Thyroid gland (tissue), 4 donors: Measurements from ENCODE around the gene SOWAHD.

Experiments
- POLR2A ChIP-seq, 2 donors: fragments of 450-650 bp; IDR thresholded peaks; one replicate each; pipeline ENCODE4 v1.6.1; 2017; ENCODE audit warnings: antibody characterized with exemption in 2 of 2, mild to moderate bottlenecking in 2 of 2, moderate library complexity in 1 of 2
- TF ChIP-seq, protein P1 (sequence below), 6 experiments: fragments of 200-600 bp in 3 of 6; fragments of 450-650 bp in 3 of 6; sonication (generic) in 3 of 6; IDR thresholded peaks; one replicate each; pipeline ENCODE4 v1.5.1; 2016 to 2019; ENCODE audit warnings: antibody characterized with exemption in 6 of 6, mild to moderate bottlenecking in 2 of 6, inconsistent platforms in 1 of 6, moderate library complexity in 1 of 6

DNA sequence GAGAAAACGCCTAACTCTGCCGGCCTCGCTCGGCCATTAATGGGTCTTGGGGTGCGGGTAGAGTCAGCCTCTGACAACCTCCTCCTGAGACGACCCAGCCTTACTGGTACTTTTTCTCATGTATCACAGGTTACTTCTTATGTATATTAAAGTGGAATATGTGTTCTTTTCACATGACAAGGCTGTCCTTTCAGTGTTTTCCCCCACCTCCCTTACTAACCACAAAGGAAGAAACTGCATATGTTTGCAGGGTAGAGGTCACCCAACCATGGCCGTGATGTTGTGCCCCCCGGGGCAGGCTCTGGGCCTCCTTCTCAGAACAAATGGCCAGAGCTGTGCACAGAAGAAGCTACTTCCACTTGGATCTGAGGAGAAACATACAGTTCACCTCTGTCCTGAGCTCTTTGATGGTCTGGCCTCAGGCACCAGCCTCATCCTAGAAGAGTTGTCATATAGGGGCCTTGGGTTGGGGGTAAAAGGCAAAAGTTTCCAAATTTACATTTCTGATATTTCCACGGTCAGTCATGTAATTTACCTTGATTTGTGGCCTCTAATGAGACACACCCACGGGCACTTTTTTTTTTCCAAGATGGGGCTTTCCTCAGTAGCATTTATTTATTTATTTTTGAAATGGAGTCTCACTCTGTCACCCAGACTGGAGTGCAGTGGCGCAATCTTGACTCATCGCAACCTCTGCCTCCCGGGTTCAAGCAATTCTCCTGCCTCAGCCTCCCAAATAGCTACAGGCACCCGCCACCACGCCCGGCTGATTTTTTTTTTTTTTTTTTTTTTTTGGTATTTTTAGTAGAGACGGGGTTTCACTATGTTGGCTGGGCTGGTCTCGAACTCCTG, 1.9 kb downstream of the SOWAHD start:
- TF ChIP-seq, protein P1, sequence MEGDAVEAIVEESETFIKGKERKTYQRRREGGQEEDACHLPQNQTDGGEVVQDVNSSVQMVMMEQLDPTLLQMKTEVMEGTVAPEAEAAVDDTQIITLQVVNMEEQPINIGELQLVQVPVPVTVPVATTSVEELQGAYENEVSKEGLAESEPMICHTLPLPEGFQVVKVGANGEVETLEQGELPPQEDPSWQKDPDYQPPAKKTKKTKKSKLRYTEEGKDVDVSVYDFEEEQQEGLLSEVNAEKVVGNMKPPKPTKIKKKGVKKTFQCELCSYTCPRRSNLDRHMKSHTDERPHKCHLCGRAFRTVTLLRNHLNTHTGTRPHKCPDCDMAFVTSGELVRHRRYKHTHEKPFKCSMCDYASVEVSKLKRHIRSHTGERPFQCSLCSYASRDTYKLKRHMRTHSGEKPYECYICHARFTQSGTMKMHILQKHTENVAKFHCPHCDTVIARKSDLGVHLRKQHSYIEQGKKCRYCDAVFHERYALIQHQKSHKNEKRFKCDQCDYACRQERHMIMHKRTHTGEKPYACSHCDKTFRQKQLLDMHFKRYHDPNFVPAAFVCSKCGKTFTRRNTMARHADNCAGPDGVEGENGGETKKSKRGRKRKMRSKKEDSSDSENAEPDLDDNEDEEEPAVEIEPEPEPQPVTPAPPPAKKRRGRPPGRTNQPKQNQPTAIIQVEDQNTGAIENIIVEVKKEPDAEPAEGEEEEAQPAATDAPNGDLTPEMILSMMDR (IDR thresholded peaks at IDR 0.05): no peak
- TF ChIP-seq POLR2A (IDR thresholded peaks at IDR 0.05): no peak
